ENCODE measurements around the gene CLMN. TPM values are rescaled to one million over a fixed set of nuclear protein-coding genes. Genes with fewer than 3 reads are reported as not detected.

The CLMN gene
- total and polyA plus RNA-seq, 8 donors, result 17.4 to 78.1 (median 59.8) TPM

DNA sequence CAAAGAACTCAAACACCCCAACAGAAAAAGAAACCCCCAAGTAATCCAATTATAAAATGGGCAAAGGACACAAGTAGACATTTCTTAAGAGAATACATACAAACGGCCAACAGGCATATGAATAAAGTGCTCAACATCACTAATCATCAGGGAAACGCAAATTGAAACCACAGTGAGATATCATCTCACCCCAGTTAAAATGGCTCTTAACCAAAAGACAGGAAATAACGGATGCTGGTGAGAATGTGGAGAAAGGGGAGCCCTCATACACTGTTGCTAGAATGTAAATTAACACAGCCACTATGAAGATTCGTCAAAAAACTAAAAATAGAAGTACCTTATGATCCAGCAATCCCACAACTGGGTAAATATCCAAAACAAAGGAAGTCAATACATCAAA lies 52.4 kb downstream of the CLMN start:
- DNase-seq, result no peak
- ATAC-seq, result no peak
- Histone ChIP-seq H3K27ac (peak overlapping the region in 2 of 4 donors; percentile 86 to 94), H3K4me3 (no peak overlapping the region), H3K27me3 (no peaks in the 10 kb centered on the region), H3K36me3 (no peaks in the 10 kb centered on the region), H3K9me3 (no peaks in the 10 kb centered on the region), H3K4me1 (peaks cover 30 to 43% (median 41%) of the 10 kb centered on the region in 3 donors)
- intact Hi-C loops (cut with DNase I), result no loop called here
- FAIRE-seq, result no peak
- WGBS, 2 donors, result 72 to 75% methylated on average over 4 of the region's 4 CpGs
- TF ChIP-seq, protein P1, sequence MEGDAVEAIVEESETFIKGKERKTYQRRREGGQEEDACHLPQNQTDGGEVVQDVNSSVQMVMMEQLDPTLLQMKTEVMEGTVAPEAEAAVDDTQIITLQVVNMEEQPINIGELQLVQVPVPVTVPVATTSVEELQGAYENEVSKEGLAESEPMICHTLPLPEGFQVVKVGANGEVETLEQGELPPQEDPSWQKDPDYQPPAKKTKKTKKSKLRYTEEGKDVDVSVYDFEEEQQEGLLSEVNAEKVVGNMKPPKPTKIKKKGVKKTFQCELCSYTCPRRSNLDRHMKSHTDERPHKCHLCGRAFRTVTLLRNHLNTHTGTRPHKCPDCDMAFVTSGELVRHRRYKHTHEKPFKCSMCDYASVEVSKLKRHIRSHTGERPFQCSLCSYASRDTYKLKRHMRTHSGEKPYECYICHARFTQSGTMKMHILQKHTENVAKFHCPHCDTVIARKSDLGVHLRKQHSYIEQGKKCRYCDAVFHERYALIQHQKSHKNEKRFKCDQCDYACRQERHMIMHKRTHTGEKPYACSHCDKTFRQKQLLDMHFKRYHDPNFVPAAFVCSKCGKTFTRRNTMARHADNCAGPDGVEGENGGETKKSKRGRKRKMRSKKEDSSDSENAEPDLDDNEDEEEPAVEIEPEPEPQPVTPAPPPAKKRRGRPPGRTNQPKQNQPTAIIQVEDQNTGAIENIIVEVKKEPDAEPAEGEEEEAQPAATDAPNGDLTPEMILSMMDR (IDR thresholded peaks at IDR 0.05), result no peak

- 14 to 15% methylated on average over 12 of the region's 12 CpGs for WGBS, 2 donors
- no peaks in the 10 kb centered on the region for H3K27me3 ChIP-seq
- DNase-seq, result peak in 4 of 6 donors; percentile 66 to 87 (median 84)
- FAIRE-seq, result peak; percentile 90
- intact Hi-C loops (cut with DNase I), result no loop called here
- H3K36me3 ChIP-seq, result no peaks in the 10 kb centered on the region
- no peaks in the 10 kb centered on the region for H3K9me3 ChIP-seq
- H3K4me1 ChIP-seq, result peaks cover 43 to 62% (median 60%) of the 10 kb centered on the region in 3 donors
- H3K27ac ChIP-seq, result peak overlapping the region; percentile 86 to 96 (median 94)
- no peak overlapping the region for H3K4me3 ChIP-seq
- peak; percentile 78 to 85 (median 83) for ATAC-seq
- TF ChIP-seq, protein P1 (IDR thresholded peaks at IDR 0.05), result no peak
Observed at GRCh38 chr14:95265106-95266094, 54.3 kb downstream of the CLMN start.

- no peaks in the 10 kb centered on the region for H3K9me3 ChIP-seq
- intact Hi-C loops (cut with DNase I), result no loop called here
- ATAC-seq, result no peak
- H3K4me1 ChIP-seq, result peaks cover 53 to 71% (median 70%) of the 10 kb centered on the region in 3 donors
- H3K27me3 ChIP-seq, result no peaks in the 10 kb centered on the region
- TF ChIP-seq, protein P1 (IDR thresholded peaks at IDR 0.05), result no peak
- no peak for FAIRE-seq
- H3K4me3 ChIP-seq, result no peak overlapping the region
- WGBS, 2 donors, result 72 to 74% methylated on average over 10 of the region's 10 CpGs
- no peaks in the 10 kb centered on the region for H3K36me3 ChIP-seq
- peak overlapping the region; percentile 86 to 96 (median 94) for H3K27ac ChIP-seq
- DNase-seq, result no peak
Observed at GRCh38 chr14:95264271-95264973, 55.3 kb downstream of the CLMN start.

GRCh38 chr14:95263527-95264231 lies 56.0 kb downstream of the CLMN start:
- Histone ChIP-seq H3K4me3 (no peak overlapping the region), H3K27ac (peak overlapping the region; percentile 86 to 96 (median 94)), H3K9me3 (no peaks in the 10 kb centered on the region), H3K27me3 (no peaks in the 10 kb centered on the region), H3K4me1 (peaks cover 59 to 78% (median 76%) of the 10 kb centered on the region in 3 donors), H3K36me3 (no peaks in the 10 kb centered on the region)
- intact Hi-C loops (cut with DNase I), result no loop called here
- no peak for DNase-seq
- ATAC-seq, result no peak
- FAIRE-seq, result no peak
- TF ChIP-seq, protein P1 (IDR thresholded peaks at IDR 0.05), result no peak
- 93 to 94% methylated on average over 7 of the region's 7 CpGs for WGBS, 2 donors
